GM20431 (cell line): ENCODE results near the gene CCDC66.

ENCODE experiments used
- in situ Hi-C: fragments of 300-500 bp; cut with MseI, MboI; formaldehyde crosslinking; loops from one replicate; pipeline ENCODE4 v1.15.0; 2020; ENCODE audit warnings: low sequenced_read_pairs; ENCODE audit not compliant: unreplicated experiment

The CCDC66 gene

DNA sequence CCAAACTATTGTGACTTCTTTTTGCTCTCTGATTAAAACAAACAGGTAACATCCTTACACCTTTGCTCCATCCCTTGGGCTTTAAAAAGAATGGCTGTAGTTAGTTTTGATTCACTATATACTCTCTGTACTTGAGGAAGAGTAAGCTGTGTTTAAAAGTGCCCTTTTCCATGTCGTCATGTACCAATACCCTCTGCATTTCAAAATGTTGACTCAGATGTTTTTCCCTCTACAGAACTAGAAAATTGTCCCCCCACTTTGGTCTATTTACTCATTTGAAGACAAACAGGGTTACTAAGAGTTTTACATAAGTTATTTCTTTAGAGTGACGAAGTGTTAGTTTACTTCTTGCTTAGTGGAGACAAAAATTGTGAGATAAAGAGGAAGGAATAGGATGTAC is 63.4 kb downstream of the CCDC66 start:
- in situ Hi-C loops, result no loop called here

DNA sequence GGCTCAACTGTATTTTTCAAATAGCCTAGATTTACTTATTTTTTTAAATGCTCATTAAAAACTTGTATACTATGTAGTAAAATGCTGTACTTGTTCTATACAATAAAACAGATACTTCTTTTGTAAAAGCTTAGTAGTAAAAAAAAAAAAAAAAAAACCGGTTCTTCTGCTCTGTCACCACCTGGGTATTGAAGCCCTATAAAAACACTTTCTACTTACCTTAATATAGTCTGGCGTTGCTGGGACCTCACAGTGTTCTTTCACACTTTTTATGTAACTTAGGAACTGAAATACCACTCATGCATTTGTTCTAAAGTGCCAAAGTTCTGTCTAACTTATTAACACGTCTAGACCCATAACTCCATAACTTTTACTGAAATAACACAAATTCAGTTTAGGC is 64.7 kb downstream of the CCDC66 start:
- in situ Hi-C loops, result no loop called here

DNA sequence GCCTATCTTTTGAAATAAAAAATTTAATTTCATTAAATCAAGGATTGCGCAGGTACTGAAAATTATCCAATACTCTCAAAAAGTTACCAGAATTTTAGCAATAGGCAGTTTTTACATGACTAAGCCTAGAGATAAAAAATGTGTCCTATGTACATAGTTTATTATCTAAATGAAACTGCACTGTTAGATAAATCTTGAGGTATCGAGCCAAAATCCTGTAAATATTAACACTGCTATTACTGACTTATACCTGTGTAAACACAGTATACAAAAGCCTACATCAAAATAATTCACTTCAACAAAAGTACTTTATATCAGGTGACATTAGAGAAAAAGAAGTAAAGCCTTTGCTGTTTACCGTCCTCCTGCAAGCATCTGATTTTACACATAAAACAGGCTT is 65.4 kb downstream of the CCDC66 start:
- in situ Hi-C loops, result no loop called here

DNA sequence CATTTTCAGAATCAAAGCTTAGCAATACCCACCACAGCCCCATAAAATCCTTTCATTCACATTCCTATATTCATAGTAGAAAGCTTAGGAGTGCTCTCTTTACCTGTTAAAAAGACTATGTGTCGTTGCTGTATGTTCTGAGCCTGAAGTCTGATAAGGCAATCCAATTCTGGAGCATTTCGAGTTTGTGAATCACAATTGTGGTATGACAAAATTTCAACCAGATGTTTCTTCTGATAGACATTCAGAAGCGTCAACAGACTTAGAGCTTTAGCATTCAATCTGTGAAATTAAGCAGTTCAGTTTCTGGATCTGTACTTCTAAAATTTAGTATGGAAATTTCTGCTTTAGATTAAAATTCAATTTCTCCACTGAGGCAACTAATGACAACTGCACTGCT is 67.8 kb downstream of the CCDC66 start:
- in situ Hi-C loops, result no loop called here

DNA sequence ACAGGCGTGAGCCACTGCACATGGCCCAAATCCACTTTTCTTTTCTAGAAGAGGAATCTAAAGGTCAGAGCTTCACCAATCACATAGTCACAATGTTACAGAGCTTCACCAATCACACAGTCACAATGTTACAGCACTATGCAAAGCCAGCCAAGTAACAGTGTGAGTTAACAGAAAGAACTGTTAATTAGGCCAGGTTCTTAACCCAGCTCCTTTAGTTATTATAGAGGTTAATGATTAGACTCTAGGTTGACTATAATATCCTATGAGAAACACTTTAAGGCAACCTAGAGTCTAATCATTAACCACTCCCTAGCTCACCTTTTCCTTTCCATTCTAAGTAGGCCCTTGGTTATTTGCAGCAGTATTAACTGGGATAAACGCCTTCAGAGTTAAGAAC is 72.1 kb downstream of the CCDC66 start:
- in situ Hi-C loops, result no loop called here

GRCh38 chr3:56629451-56629850 is 72.5 kb downstream of the CCDC66 start:
- in situ Hi-C loops, result no loop called here

DNA sequence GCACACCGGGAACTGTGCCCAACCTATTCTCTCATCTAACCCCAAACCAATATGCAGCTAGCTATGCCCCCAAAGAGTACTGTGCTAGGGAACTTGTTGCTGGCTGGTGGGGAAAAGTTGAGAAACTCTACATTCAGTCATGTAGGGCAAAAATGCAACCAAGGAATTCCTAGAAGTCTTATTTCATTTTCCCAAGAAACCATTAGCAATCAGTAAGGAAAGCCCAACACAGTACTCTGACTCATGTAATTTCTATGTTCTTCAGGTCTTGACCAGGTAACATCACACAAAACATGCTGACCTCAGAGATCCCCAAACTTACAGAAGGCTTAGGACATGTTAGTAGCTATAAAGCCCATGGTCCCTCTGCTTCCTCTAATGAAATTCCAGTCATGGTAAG is 74.0 kb downstream of the CCDC66 start:
- in situ Hi-C loops, result no loop called here

GRCh38 chr3:56633181-56633580 is 76.2 kb downstream of the CCDC66 start:
- in situ Hi-C loops, result no loop called here

- in situ Hi-C loops, result no loop called here
These were observed 76.9 kb downstream of the CCDC66 start for GRCh38 chr3:56633602-56634535.

DNA sequence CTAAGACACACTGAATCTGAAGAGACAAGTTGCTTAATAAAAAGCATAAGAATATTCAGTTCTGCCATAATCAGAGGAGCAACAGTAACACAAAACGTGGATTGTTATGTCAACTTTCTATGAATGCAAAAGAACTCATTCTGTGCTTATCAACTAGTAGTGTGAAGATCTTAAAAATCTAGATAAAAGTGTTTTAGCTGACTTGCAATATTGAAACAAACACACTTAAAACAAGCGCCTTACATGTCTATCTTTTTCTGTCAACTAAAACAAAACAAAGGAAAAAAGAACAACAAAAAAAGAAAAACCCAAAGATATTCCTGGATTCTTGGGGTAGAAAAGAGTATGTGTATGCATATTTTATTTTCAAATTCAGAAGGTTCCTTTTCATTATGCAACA is 88.4 kb downstream of the CCDC66 start:
- in situ Hi-C loops, result no loop called here

DNA sequence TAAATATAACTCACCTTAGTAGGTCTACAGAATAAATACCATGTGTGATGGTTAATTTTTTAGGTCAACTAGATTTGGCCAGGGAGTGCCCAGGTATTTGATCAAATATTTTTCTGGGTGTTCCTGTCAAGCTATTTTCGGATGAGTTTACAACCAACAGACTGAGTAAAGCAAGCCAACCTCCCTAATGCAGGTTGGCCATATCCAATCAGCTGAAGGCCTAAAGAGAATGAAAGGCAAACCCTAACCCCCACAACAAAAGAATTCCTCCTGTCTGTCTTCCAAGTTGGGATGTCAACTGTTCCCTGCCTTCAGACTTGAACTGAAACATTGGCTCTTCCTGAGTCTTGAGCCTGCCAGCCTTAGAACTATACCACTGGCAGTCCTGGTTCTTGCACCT is 97.5 kb downstream of the CCDC66 start:
- in situ Hi-C loops, result no loop called here

DNA sequence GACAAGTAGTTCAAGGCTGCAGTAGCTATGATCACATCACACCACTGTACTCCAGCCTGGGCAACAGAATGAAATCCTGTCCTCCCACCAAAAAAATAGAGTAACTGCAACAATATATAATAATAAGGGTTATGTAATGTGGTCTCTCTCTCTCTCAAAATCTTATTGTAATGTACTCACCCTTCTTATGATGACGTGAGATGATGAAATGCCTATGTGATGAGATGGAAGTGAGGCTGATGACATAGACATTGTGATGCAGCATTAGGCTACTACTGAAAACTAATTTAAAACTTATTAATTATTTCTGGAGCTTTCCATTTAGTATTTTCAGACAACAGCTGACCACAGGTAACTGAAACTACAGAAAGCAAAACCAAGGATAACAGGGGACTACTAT is 98.7 kb downstream of the CCDC66 start:
- in situ Hi-C loops, result no loop called here

DNA sequence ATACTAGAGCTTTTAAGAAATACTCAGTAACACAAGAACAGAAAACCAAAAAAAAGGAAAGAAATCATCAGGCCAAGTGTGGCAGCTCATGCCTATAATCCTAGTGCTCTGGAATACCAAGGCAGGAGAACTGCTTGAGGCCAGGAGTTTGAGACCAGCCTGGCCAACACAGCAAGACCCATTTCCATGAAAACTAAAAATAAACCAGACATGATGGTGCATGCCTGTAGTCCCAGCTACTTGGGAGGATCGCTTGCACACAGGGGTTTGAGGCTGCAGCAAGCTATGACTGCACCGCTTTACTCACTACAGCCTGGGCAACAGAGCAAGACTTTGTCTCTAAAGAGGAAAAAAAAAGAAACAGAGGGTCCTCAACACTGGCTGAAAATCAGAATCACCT is 107.8 kb downstream of the CCDC66 start:
- in situ Hi-C loops, result no loop called here

DNA sequence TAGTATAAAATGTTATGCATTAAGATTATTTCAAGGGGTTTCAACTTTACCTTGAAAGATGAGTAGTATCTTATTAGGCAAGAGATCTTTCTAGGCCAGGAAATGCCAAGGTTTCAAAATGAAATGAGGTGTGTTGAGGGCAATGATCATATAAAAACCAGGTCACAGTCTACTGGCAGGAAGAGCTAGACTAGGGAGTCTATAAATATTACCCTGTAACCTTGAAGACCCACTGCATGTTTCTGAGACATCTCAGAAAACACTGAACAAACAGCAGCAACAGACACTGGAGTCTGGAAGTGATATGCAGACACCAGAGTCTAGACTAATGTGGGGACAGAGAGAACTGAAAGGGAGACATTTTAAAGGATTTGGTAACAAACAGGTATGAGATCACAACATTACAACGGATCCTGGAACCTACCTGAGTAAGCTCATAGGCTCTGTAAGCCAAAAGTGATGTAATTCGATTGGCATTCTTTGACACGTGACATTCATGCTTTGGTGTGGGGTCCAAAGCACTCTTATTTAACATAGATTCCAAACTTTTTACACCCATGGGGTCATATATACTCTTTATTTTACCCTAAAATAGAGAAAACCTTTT is 111.1 kb downstream of the CCDC66 start:
- in situ Hi-C loops, result no loop called here
